Left forelimb (tissue), 1 donor: Measurements from ENCODE around the gene HNRNPD.
"Not testable (repeated sequence)": the region's sequence is repeated elsewhere in the genome, so short reads cannot be mapped to it uniquely, and the experiment has no call there.

Source experiments
- DNase-seq: peaks from one replicate; pipeline ENCODE4 v3.0.0-alpha.2; 2018; ENCODE audit warnings: low spot score

The HNRNPD gene

GRCh38 chr4:82372517-82373485 lies 990 bp downstream of the HNRNPD start:
- DNase-seq: peak; percentile 82

GRCh38 chr4:82371497-82371896 lies 2.3 kb downstream of the HNRNPD start:
- no peak for DNase-seq

- DNase-seq: no peak
These were observed 6.2 kb downstream of the HNRNPD start for GRCh38 chr4:82367438-82368097.

GRCh38 chr4:82366431-82366830 lies 7.4 kb downstream of the HNRNPD start:
- DNase-seq: not testable (repeated sequence)

- DNase-seq: no peak
These were observed 9.8 kb downstream of the HNRNPD start for GRCh38 chr4:82363896-82364487.

- no peak for DNase-seq
These were observed 11.2 kb downstream of the HNRNPD start for GRCh38 chr4:82362565-82362964.

GRCh38 chr4:82360298-82361177 lies 13.3 kb downstream of the HNRNPD start:
- DNase-seq: no peak

GRCh38 chr4:82358847-82359246 lies 14.9 kb downstream of the HNRNPD start:
- no peak for DNase-seq

GRCh38 chr4:82357640-82358039 lies 16.2 kb downstream of the HNRNPD start:
- DNase-seq: no peak

- DNase-seq: no peak
These were observed 19.0 kb downstream of the HNRNPD start for GRCh38 chr4:82354788-82355187.

- no peak for DNase-seq
These were observed 20.9 kb downstream of the HNRNPD start for GRCh38 chr4:82352825-82353366.

GRCh38 chr4:82352118-82352824 lies 21.5 kb downstream of the HNRNPD start:
- DNase-seq: no peak

GRCh38 chr4:82346126-82346525 lies 27.7 kb downstream of the HNRNPD start:
- DNase-seq: no peak

- no peak for DNase-seq
These were observed 38.7 kb downstream of the HNRNPD start for GRCh38 chr4:82335043-82335442.

GRCh38 chr4:82333641-82334040 lies 40.1 kb downstream of the HNRNPD start:
- DNase-seq: not testable (repeated sequence)

- no peak for DNase-seq
These were observed 42.0 kb downstream of the HNRNPD start for GRCh38 chr4:82331814-82332213.

- DNase-seq: no peak
These were observed 53.4 kb downstream of the HNRNPD start for GRCh38 chr4:82320351-82320750.

GRCh38 chr4:82303063-82303462 lies 70.7 kb downstream of the HNRNPD start:
- DNase-seq: not testable (repeated sequence)
